ENCODE measurements around the gene P2RX3.

DNA sequence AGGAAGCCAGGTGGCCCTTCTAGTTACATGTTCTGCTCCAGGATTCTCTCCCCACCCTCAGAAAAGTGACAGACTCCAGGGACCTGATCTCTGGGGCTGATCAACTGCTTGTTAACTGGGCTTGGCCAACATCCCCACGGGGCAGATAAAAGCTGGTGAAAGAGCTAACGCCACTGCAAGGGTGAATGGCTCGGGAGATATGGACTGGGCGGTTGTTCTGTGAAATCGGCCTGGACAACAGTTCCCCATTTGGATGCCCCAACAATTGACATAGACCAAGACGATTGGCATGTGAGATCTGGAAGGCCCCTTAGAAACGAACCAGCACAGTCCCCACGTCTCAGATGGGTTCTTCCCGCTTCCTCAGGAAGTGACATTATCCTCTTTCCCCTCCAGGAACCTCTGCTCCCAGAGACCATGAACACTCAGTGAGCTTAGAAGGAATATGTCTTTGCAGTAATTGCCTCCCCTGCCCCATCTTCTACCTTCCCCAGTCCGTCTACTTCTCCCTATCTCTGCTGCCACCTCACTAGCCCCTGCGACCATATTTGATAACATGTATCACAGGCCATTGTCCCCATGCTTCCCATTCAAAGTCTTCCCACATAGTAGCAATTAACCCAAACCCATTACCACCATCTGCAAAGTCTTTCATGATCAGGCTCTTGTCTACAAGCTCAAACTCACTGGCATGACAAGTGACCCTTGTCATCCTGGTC is 57.9 kb downstream of the P2RX3 start:
- TF ChIP-seq PHF8 (conservative IDR thresholded peaks at IDR 0.05; ENCODE audit: low read depth, low read length) = no peak
- TF ChIP-seq SP4 (IDR thresholded peaks at IDR 0.05; ENCODE audit: low read length) = no peak
- TF ChIP-seq POLR2A (IDR thresholded peaks at IDR 0.05; ENCODE audit: control extremely low read depth in 1 of 2, low read depth in 2 of 2, low read length in 2 of 2) = no peak
- TF ChIP-seq, protein P1, sequence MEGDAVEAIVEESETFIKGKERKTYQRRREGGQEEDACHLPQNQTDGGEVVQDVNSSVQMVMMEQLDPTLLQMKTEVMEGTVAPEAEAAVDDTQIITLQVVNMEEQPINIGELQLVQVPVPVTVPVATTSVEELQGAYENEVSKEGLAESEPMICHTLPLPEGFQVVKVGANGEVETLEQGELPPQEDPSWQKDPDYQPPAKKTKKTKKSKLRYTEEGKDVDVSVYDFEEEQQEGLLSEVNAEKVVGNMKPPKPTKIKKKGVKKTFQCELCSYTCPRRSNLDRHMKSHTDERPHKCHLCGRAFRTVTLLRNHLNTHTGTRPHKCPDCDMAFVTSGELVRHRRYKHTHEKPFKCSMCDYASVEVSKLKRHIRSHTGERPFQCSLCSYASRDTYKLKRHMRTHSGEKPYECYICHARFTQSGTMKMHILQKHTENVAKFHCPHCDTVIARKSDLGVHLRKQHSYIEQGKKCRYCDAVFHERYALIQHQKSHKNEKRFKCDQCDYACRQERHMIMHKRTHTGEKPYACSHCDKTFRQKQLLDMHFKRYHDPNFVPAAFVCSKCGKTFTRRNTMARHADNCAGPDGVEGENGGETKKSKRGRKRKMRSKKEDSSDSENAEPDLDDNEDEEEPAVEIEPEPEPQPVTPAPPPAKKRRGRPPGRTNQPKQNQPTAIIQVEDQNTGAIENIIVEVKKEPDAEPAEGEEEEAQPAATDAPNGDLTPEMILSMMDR (IDR thresholded peaks at IDR 0.05; ENCODE audit: control extremely low read depth in 1 of 3, insufficient read depth in 1 of 3, low read depth in 1 of 3, low read length in 3 of 3) = no peak
- no peak for TF ChIP-seq HDAC6 (IDR thresholded peaks at IDR 0.05; ENCODE audit: low read depth, low read length)
- TF ChIP-seq CHD2 (IDR thresholded peaks at IDR 0.05; ENCODE audit: low read length) = no peak
- no peak for TF ChIP-seq CEBPB (IDR thresholded peaks at IDR 0.05; ENCODE audit: low read depth, low read length)
- TF ChIP-seq CBX5 (IDR thresholded peaks at IDR 0.05; ENCODE audit: low read depth, low read length) = no peak
- no peak for TF ChIP-seq POLR2AphosphoS5 (IDR thresholded peaks at IDR 0.05; ENCODE audit: low read depth, low read length)
- TF ChIP-seq RFX5 (IDR thresholded peaks at IDR 0.05; ENCODE audit: borderline replicate concordance, low read depth, low read length) = no peak
- no peak for TF ChIP-seq EZH2 (IDR thresholded peaks at IDR 0.05; ENCODE audit: low read depth, low read length, severe bottlenecking)

All from H1 (cell line).